Stimulated activated naive CD8-positive, alpha-beta T cell treated with anti-CD3 and anti-CD28 coated beads, Interleukin-15, amount 100 ng/mL, for 72 hours (primary cell): ENCODE measurements around the gene OVOL1.
A peak's percentile ranks its signal among the peaks of the same experiment; 100 is the strongest.
"Not testable (repeated sequence)": the region's sequence is repeated elsewhere in the genome, so short reads cannot be mapped to it uniquely, and the experiment has no call there.

Source experiments
- ATAC-seq: fragments of 150-1000 bp; cut with Tn5 transposase; 2 replicates; pipeline ENCODE4 v1.10.0; 2021; ENCODE audit warnings: mild to moderate bottlenecking, moderate library complexity
- DNase-seq, 2 donors: peaks; one replicate each; pipeline ENCODE4 v3.0.0; 2021 to 2022
- H3K27ac Mint-ChIP-seq, 2 donors: one replicate each; pipeline ENCODE4 v1.8.0; 2022; ENCODE audit warnings: mild to moderate bottlenecking in 2 of 2, mixed read lengths in 2 of 2, moderate library complexity in 2 of 2
- H3K27me3 Mint-ChIP-seq: one replicate; pipeline ENCODE4 v1.8.0; 2022; ENCODE audit warnings: mixed read lengths
- H3K4me1 Mint-ChIP-seq: one replicate; pipeline ENCODE4 v1.8.0; 2022; ENCODE audit warnings: mild to moderate bottlenecking, mixed read lengths
- H3K4me3 Mint-ChIP-seq, 2 donors: one replicate each; pipeline ENCODE4 v1.8.0; 2022; ENCODE audit warnings: mild to moderate bottlenecking in 2 of 2, mixed read lengths in 2 of 2, moderate library complexity in 1 of 2
- H3K9me3 Mint-ChIP-seq, 2 donors: one replicate each; pipeline ENCODE4 v1.8.0; 2022; ENCODE audit warnings: mixed read lengths in 2 of 2

The OVOL1 gene

DNA sequence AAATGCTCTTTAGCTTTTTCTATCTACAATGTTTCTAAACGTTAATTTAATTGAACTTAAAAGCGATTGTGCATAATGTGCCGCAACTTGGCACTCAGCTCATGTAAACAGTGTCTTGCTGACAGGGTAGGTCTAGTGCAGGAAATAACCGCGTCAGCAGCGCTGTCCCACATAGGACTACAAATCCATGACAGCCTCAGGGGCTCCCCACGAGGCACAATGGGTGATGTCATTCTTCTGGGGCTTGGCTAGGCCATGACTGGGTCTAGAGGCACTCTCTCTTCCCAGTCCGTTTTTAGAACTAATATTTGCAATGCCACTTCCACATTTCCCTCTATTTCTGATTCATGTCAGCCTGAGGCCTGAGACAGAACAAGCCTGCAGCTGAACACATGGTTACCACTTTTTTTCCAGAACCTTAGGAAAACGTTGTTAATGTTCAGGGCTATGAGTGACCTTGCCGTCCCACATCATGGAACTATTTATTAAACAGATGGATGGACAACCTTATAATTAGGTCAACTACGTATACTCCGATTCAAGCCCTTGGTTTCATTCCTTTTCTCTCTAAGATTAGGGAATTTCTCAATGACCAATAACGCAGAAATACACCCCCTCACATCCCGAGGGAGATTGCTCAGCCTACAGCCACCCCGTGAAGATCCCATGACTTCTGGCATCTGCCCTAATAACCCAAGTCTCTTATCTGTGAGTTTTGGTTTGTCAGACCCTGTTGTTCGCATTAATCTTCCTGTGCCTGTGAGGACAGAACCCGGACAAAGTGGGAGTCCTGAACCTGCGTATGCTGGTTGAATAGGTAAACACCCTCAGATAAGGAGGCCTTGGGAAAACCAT, 27.5 kb downstream of the OVOL1 start:
- H3K27ac Mint-ChIP-seq, result no peak overlapping the region
- no peaks in the 10 kb centered on the region for H3K9me3 Mint-ChIP-seq
- no peak overlapping the region for H3K4me3 Mint-ChIP-seq
- DNase-seq (no peak), ATAC-seq (no peak)
- no peaks in the 10 kb centered on the region for H3K27me3 Mint-ChIP-seq
- peaks cover 21% of the 10 kb centered on the region for H3K4me1 Mint-ChIP-seq

DNA sequence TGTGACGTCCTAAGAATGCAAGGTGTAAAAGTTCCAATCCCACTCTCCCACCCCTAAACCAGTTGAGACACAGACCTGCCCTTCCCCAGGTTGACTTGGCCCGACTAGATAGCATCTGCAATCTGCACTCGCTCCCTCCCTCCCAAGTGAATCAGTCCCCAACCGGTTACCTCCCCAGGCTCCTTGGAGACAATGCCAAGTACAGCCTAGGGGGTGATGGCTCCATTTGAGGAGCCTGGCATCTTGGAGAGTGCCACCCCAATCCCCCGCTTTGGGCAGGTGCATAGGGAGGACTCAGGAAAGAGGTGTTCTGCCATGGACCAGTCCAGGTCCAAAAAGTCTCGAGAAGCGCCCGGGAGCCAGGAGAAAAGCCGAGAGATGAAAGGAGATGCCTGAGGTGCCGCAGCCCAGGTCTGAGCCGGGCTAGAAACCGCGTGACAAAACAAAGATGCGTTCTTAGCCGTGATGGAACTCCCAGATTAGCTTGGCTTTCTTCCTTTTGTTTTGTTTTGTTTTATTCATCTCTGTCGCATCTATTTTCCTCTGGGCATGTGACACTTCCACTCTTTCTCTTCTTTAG, 28.2 kb downstream of the OVOL1 start:
- Mint-ChIP-seq H3K4me3 (no peak overlapping the region), H3K27me3 (no peaks in the 10 kb centered on the region), H3K4me1 (peaks cover 21% of the 10 kb centered on the region), H3K9me3 (no peaks in the 10 kb centered on the region), H3K27ac (no peak overlapping the region)
- DNase-seq (no peak), ATAC-seq (no peak)

- Mint-ChIP-seq H3K4me3 (no peak overlapping the region), H3K27me3 (no peaks in the 10 kb centered on the region), H3K4me1 (peaks cover 21% of the 10 kb centered on the region), H3K9me3 (no peaks in the 10 kb centered on the region), H3K27ac (no peak overlapping the region)
- no peak for DNase-seq
- ATAC-seq, result no peak
These were observed 29.8 kb downstream of the OVOL1 start for GRCh38 chr11:65816696-65817095.

GRCh38 chr11:65817312-65817834, 30.5 kb downstream of the OVOL1 start:
- peaks cover 21% of the 10 kb centered on the region for H3K4me1 Mint-ChIP-seq
- H3K27me3 Mint-ChIP-seq, result no peaks in the 10 kb centered on the region
- H3K9me3 Mint-ChIP-seq, result no peaks in the 10 kb centered on the region
- H3K4me3 Mint-ChIP-seq, result peak overlapping the region; percentile 81 to 86
- no peak for ATAC-seq
- no peak overlapping the region for H3K27ac Mint-ChIP-seq
- no peak for DNase-seq

DNA sequence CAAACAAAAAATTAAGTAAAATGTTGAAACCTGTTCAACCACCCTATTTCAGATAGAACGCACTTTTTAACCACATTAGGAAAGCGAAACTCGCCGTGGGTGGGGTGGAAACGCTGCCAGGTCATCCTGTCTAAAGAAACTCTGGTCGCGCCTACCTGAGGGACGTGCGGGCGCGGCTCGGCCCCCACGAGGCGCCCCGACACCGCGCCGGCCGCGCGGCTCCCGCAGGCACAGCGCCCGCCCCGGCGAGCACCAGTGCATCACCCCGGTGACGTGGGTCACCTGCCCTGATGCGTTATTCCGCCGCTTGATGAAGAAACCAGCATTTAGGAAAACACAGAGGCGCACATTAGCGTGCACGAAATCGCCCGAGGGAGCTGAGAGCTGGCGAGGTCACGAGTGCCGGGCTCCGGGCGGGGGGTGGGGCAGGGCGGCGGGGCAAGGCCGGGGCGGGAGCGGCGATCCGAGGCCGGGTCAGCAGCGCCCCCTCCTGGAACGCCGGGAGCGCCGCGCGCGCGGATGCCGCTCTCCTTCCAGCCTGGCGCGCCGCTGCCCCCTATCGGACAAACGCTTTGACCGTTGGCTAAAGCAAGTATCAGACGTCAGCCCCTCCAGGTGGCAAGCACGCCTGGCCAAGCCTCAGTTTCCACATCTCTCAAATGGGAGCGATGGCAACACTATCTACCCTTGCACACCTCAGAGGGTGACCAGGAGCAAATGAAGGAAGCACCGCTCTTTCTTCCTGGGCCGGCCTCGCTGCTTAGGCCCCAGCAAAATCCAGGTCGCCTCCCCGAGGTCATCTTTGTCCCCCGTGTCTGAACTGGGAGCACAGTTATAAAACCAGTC, 31.2 kb downstream of the OVOL1 start:
- ATAC-seq (peak; percentile 90), DNase-seq (peak; percentile 91 to 95)
- peaks cover 21% of the 10 kb centered on the region for H3K4me1 Mint-ChIP-seq
- H3K27me3 Mint-ChIP-seq, result no peaks in the 10 kb centered on the region
- H3K4me3 Mint-ChIP-seq, result peak overlapping the region; percentile 81 to 86
- no peak overlapping the region for H3K27ac Mint-ChIP-seq
- no peaks in the 10 kb centered on the region for H3K9me3 Mint-ChIP-seq

- no peak for DNase-seq
- Mint-ChIP-seq H3K27ac (peak overlapping the region in 1 of 2 donors; percentile 24), H3K27me3 (no peaks in the 10 kb centered on the region), H3K4me3 (no peak overlapping the region), H3K9me3 (no peaks in the 10 kb centered on the region), H3K4me1 (peaks cover 21% of the 10 kb centered on the region)
- ATAC-seq, result no peak
These were observed 34.2 kb downstream of the OVOL1 start for GRCh38 chr11:65821107-65821506.

GRCh38 chr11:65822776-65823528, 36.1 kb downstream of the OVOL1 start:
- no peaks in the 10 kb centered on the region for H3K27me3 Mint-ChIP-seq
- DNase-seq (no peak), ATAC-seq (no peak)
- H3K4me1 Mint-ChIP-seq, result peaks cover 14% of the 10 kb centered on the region
- H3K27ac Mint-ChIP-seq, result no peak overlapping the region
- no peak overlapping the region for H3K4me3 Mint-ChIP-seq
- no peaks in the 10 kb centered on the region for H3K9me3 Mint-ChIP-seq

DNA sequence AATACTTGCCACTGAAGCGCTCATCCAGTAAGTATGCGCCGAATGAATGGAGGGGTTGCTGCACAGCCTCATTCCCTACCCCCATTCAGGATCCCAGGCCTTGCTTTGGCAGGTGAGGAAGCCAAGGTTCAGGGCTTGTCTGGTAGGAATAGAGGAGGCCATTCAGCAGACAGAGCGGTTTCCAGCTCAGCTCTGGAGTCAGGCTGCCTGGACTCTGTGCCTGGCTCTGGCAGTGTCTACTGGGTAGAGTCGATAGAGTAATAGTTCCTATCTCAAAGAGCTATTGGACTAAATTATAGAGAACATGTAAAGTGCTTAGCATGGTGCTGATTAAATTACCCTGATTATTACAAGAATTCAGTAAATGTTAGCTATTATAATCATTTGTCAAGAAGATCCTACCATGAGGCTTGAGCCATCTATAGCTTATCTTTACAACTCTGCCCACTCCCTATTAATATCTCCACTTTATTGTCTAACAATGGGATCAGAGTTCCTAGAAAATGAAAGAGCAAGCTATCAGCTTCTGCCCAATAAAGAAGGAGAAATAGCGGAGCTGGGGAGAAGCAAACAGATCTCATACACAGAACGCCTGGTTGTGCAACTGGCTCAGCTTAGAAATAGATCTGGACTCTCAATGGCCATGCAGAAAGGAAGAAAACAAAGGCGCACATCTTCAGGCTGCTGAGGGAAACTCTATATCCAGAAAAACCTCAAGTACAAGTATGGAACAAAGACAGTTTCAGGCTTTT, 40.3 kb downstream of the OVOL1 start:
- DNase-seq (no peak), ATAC-seq (no peak)
- peaks cover 6% of the 10 kb centered on the region for H3K27me3 Mint-ChIP-seq
- H3K9me3 Mint-ChIP-seq, result no peaks in the 10 kb centered on the region
- H3K4me3 Mint-ChIP-seq, result no peak overlapping the region
- no peak overlapping the region for H3K27ac Mint-ChIP-seq
- H3K4me1 Mint-ChIP-seq, result peaks cover 26% of the 10 kb centered on the region

GRCh38 chr11:65829459-65829858, 42.6 kb downstream of the OVOL1 start:
- H3K27ac Mint-ChIP-seq, result no peak overlapping the region
- peaks cover 37% of the 10 kb centered on the region for H3K4me1 Mint-ChIP-seq
- H3K27me3 Mint-ChIP-seq, result peaks cover 12% of the 10 kb centered on the region

DNA sequence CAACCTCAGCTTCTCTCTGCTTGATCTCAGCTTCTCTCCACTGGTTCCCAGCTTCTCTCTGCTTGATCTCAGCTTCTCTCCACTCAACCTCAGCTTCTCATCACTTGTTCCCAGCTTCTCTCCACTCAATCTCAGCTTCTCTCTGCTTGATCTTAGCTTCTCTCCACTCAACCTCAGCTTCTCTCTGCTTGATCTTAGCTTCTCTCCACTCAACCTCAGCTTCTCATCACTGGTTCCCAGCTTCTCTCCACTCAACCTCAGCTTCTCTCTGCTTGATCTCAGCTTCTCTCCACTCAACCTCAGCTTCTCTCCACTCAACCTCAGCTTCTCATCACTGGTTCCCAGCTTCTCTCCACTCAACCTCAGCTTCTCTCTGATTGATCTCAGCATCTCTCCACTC, 45.4 kb downstream of the OVOL1 start:
- not testable (repeated sequence) for DNase-seq, ATAC-seq, H3K4me3 Mint-ChIP-seq, H3K27ac Mint-ChIP-seq, H3K9me3 Mint-ChIP-seq
- peaks cover 35% of the 10 kb centered on the region for H3K4me1 Mint-ChIP-seq
- peaks cover 12% of the 10 kb centered on the region for H3K27me3 Mint-ChIP-seq

More at GRCh38 chr11:65829459-65829858, 42.6 kb downstream of the OVOL1 start:
- peaks cover 0 to 5% of the 10 kb centered on the region in 2 donors for H3K9me3 Mint-ChIP-seq
- DNase-seq, result no peak
- H3K4me3 Mint-ChIP-seq, result no peak overlapping the region
- ATAC-seq, result no peak

DNA sequence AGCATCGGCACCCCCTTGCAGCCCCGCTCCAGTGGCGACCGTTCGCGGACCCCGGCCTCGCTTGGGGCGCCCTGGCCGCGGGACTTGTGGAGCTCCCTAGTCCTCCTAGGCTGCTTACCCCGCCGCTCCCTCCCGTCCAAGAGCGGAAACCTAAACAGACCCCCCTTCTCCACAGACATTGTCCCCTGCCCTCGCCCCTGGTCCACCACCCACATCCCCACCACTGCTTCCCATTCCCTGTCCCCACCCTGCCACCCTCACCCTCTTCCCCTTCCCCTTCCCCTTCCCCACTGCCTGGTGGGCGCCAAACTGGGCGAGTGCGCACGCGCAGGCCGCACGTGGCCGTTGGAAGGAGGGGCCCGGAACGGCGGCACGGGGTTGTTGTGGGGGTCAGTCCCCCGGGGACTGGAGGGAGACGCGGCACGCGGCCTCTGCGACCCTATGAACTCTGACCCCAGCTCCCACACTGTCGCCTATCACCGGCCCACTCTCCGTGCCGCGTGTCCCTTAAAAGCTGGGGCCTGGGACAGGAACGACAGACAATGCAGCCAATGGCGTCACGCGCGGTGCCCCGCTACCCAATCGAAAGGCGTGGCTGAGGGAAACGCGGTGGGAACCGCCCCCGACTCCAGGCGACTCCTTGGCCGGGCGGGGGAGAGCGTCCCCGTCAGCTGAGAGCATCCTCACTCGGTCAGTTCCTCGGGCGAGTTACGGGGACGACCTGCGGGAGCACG, 46.6 kb downstream of the OVOL1 start, which contains the start of gene SNX32:
Gene SNX32 (plus strand): TSS at position 667 of the 734 bp plus-strand sequence. CDS start 103 bp downstream, outside the sequence.
- Mint-ChIP-seq H3K4me1 (peaks cover 24% of the 10 kb centered on the region), H3K4me3 (no peak within 1 kb of the TSS), H3K27me3 (peaks cover 12% of the 10 kb centered on the region), H3K9me3 (peaks cover 0 to 5% of the 10 kb centered on the region in 2 donors), H3K27ac (no peak within 1 kb of the TSS)
- ATAC-seq, result peak; percentile 99
- DNase-seq, result peak; percentile 95 to 97

DNA sequence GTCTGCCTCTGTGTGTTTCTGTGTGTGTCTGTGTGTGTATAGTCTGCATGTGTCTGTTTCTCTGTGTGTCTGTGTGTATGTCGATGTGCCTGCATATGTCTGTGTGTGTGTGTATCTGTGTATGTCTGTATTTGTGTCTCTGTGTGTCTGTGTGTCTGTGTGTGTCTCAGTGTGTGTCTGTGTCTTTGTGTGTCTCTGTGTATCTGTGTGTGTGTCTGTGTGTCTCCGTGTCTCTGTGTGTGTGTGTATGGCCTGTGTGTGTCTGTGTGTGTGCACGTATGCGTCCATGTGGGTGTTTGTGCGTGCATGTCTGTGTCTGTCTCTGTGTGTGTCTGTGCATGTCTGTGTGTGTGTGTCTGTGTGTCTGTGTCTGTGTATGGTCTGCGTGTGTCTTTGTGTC, 47.3 kb downstream of the OVOL1 start:
- ATAC-seq (peak; percentile 39), DNase-seq (no peak)
- H3K4me3 Mint-ChIP-seq, result no peak overlapping the region
- H3K9me3 Mint-ChIP-seq, result peaks cover 0 to 5% of the 10 kb centered on the region in 2 donors
- peaks cover 21% of the 10 kb centered on the region for H3K4me1 Mint-ChIP-seq
- no peak overlapping the region for H3K27ac Mint-ChIP-seq
- peaks cover 12% of the 10 kb centered on the region for H3K27me3 Mint-ChIP-seq

GRCh38 chr11:65842144-65842543, 55.3 kb downstream of the OVOL1 start:
- no peaks in the 10 kb centered on the region for H3K27me3 Mint-ChIP-seq
- H3K4me3 Mint-ChIP-seq, result no peak overlapping the region
- DNase-seq, result no peak
- no peak for ATAC-seq
- no peaks in the 10 kb centered on the region for H3K4me1 Mint-ChIP-seq
- no peak overlapping the region for H3K27ac Mint-ChIP-seq
- H3K9me3 Mint-ChIP-seq, result no peaks in the 10 kb centered on the region

DNA sequence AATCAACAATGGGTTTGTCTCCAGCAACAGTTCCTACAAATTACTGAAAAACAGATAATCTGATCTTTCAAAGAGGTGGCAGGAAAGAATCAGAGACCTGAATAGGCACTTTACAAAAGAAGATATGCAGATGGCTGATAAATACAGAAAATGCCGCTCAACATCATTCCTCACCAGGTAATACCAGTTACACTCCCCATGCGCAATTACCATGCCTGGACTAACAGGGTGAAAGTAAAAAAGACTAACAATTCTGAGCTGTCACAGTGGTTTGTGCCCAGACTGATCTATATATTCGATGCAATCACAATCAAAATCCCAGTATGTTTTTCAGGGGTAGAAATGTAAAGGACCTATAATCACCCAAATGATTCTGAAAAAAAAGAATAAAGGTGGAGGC, 56.9 kb downstream of the OVOL1 start:
- Mint-ChIP-seq H3K9me3 (no peaks in the 10 kb centered on the region), H3K27ac (no peak overlapping the region), H3K4me1 (no peaks in the 10 kb centered on the region), H3K27me3 (no peaks in the 10 kb centered on the region), H3K4me3 (no peak overlapping the region)
- ATAC-seq, result no peak
- DNase-seq, result no peak
